Measurements from ENCODE around the gene RC3H2. TPM values are rescaled to one million over a fixed set of nuclear protein-coding genes. Genes with fewer than 3 reads are reported as not detected.

RC3H2 gene
- total and polyA plus RNA-seq, 2 of the 8 experiments (the other 6 are each of a cell fraction or from before 2014, with no cell fraction given) = 11.2 to 38.4 TPM

GRCh38 chr9:122845116-122845515 lies 60.0 kb downstream of the RC3H2 start (continued):
- no peak for TF ChIP-seq TAF1 (IDR thresholded peaks at IDR 0.05; ENCODE audit: low read depth, low read length)
- TF ChIP-seq POLR2A (IDR thresholded peaks at IDR 0.05; ENCODE audit: control extremely low read depth in 1 of 2, low read depth in 2 of 2, low read length in 2 of 2) = no peak
- no peak for TF ChIP-seq POU5F1 (IDR thresholded peaks at IDR 0.05; ENCODE audit: low read depth, low read length)
- no peak for TF ChIP-seq TCF12 (IDR thresholded peaks at IDR 0.05; ENCODE audit: low read depth, low read length)
- TF ChIP-seq, protein P1, sequence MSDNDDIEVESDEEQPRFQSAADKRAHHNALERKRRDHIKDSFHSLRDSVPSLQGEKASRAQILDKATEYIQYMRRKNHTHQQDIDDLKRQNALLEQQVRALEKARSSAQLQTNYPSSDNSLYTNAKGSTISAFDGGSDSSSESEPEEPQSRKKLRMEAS (IDR thresholded peaks at IDR 0.05) = no peak
- no peak for TF ChIP-seq SIRT6 (IDR thresholded peaks at IDR 0.05; ENCODE audit: low read length)
